T-helper 2 cell treated with Interferon-gamma antibody and Interleukin-4, amounts not matched to agents 5 μg/mL and 100 μg/mL, for 36 hours (primary cell): ENCODE data around the gene BCAS4.
"Not testable (repeated sequence)": the region's sequence is repeated elsewhere in the genome, so short reads cannot be mapped to it uniquely, and the experiment has no call there.

Experiments used
- DNase-seq: peaks from one replicate; pipeline ENCODE4 v3.0.0; 2021; ENCODE audit warnings: low spot score
- H3K27ac Mint-ChIP-seq: one replicate; pipeline ENCODE4 v1.8.0; 2021; ENCODE audit warnings: mild to moderate bottlenecking, mixed read lengths
- H3K27me3 Mint-ChIP-seq: one replicate; pipeline ENCODE4 v1.8.0; 2021; ENCODE audit warnings: low read depth, mixed read lengths
- H3K36me3 Mint-ChIP-seq: one replicate; pipeline ENCODE4 v1.8.0; 2021; ENCODE audit warnings: low read depth, mixed read lengths
- H3K4me1 Mint-ChIP-seq: one replicate; pipeline ENCODE4 v1.8.0; 2021; ENCODE audit warnings: low read depth, mixed read lengths
- H3K4me3 Mint-ChIP-seq: one replicate; pipeline ENCODE4 v1.8.0; 2022; ENCODE audit warnings: mild to moderate bottlenecking, moderate library complexity, mixed read lengths
- H3K9me3 Mint-ChIP-seq: one replicate; pipeline ENCODE4 v1.8.0; 2021; ENCODE audit warnings: mixed read lengths

Gene BCAS4

GRCh38 chr20:50763550-50764458 is 31.1 kb upstream of the BCAS4 start:
- not testable (repeated sequence) for H3K4me3 Mint-ChIP-seq, H3K4me1 Mint-ChIP-seq, H3K27me3 Mint-ChIP-seq, DNase-seq, H3K36me3 Mint-ChIP-seq, H3K27ac Mint-ChIP-seq, H3K9me3 Mint-ChIP-seq

- not testable (repeated sequence) for H3K4me3 Mint-ChIP-seq, H3K27ac Mint-ChIP-seq, H3K4me1 Mint-ChIP-seq, DNase-seq, H3K9me3 Mint-ChIP-seq, H3K36me3 Mint-ChIP-seq, H3K27me3 Mint-ChIP-seq
These were observed 29.6 kb upstream of the BCAS4 start for GRCh38 chr20:50765251-50765650.

- Mint-ChIP-seq H3K9me3 (no peaks in the 10 kb centered on the region), H3K4me1 (no peaks in the 10 kb centered on the region), H3K27me3 (peaks cover 3% of the 10 kb centered on the region), H3K27ac (no peak overlapping the region), H3K36me3 (no peaks in the 10 kb centered on the region), H3K4me3 (no peak overlapping the region)
- no peak for DNase-seq
These were observed 29.2 kb upstream of the BCAS4 start for GRCh38 chr20:50765674-50766073.

GRCh38 chr20:50766955-50767809 is 27.7 kb upstream of the BCAS4 start:
- H3K4me1 Mint-ChIP-seq, H3K27ac Mint-ChIP-seq, H3K36me3 Mint-ChIP-seq, H3K9me3 Mint-ChIP-seq, H3K27me3 Mint-ChIP-seq, H3K4me3 Mint-ChIP-seq, DNase-seq: not testable (repeated sequence)

GRCh38 chr20:50768991-50769390 is 25.9 kb upstream of the BCAS4 start:
- H3K27ac Mint-ChIP-seq, H3K4me3 Mint-ChIP-seq, H3K4me1 Mint-ChIP-seq, H3K9me3 Mint-ChIP-seq, DNase-seq, H3K36me3 Mint-ChIP-seq, H3K27me3 Mint-ChIP-seq: not testable (repeated sequence)

- not testable (repeated sequence) for H3K9me3 Mint-ChIP-seq, DNase-seq, H3K36me3 Mint-ChIP-seq, H3K27me3 Mint-ChIP-seq, H3K4me3 Mint-ChIP-seq, H3K4me1 Mint-ChIP-seq, H3K27ac Mint-ChIP-seq
These were observed 25.2 kb upstream of the BCAS4 start for GRCh38 chr20:50769551-50770085.

- not testable (repeated sequence) for H3K36me3 Mint-ChIP-seq, DNase-seq, H3K27me3 Mint-ChIP-seq, H3K4me3 Mint-ChIP-seq, H3K27ac Mint-ChIP-seq, H3K4me1 Mint-ChIP-seq, H3K9me3 Mint-ChIP-seq
These were observed 23.3 kb upstream of the BCAS4 start for GRCh38 chr20:50771419-50772080.

GRCh38 chr20:50772420-50773185 is 22.3 kb upstream of the BCAS4 start:
- H3K9me3 Mint-ChIP-seq: no peaks in the 10 kb centered on the region
- H3K36me3 Mint-ChIP-seq: no peaks in the 10 kb centered on the region
- no peak overlapping the region for H3K4me3 Mint-ChIP-seq

GRCh38 chr20:50774515-50774914 is 20.3 kb upstream of the BCAS4 start:
- Mint-ChIP-seq H3K27me3 (peaks cover 3% of the 10 kb centered on the region), H3K4me3 (no peak overlapping the region), H3K27ac (no peak overlapping the region), H3K4me1 (no peaks in the 10 kb centered on the region), H3K9me3 (no peaks in the 10 kb centered on the region), H3K36me3 (no peaks in the 10 kb centered on the region)
- DNase-seq: no peak

More at GRCh38 chr20:50772420-50773185, 22.3 kb upstream of the BCAS4 start:
- DNase-seq: no peak
- no peak overlapping the region for H3K27ac Mint-ChIP-seq
- H3K4me1 Mint-ChIP-seq: no peaks in the 10 kb centered on the region
- no peaks in the 10 kb centered on the region for H3K27me3 Mint-ChIP-seq

GRCh38 chr20:50776122-50776817 is 18.6 kb upstream of the BCAS4 start:
- Mint-ChIP-seq H3K9me3 (no peaks in the 10 kb centered on the region), H3K4me3 (no peak overlapping the region), H3K27me3 (peaks cover 3% of the 10 kb centered on the region), H3K36me3 (no peaks in the 10 kb centered on the region), H3K4me1 (no peaks in the 10 kb centered on the region), H3K27ac (no peak overlapping the region)
- no peak for DNase-seq

- Mint-ChIP-seq H3K9me3 (no peaks in the 10 kb centered on the region), H3K27ac (no peak overlapping the region), H3K4me3 (no peak overlapping the region), H3K27me3 (peaks cover 5% of the 10 kb centered on the region), H3K36me3 (no peaks in the 10 kb centered on the region), H3K4me1 (no peaks in the 10 kb centered on the region)
- no peak for DNase-seq
These were observed 17.5 kb upstream of the BCAS4 start for GRCh38 chr20:50777373-50777772.

GRCh38 chr20:50778994-50779393 is 15.9 kb upstream of the BCAS4 start:
- not testable (repeated sequence) for H3K4me3 Mint-ChIP-seq, H3K9me3 Mint-ChIP-seq, H3K36me3 Mint-ChIP-seq, H3K4me1 Mint-ChIP-seq, H3K27me3 Mint-ChIP-seq, DNase-seq, H3K27ac Mint-ChIP-seq

GRCh38 chr20:50783390-50783789 is 11.5 kb upstream of the BCAS4 start:
- H3K27ac Mint-ChIP-seq: no peak overlapping the region
- H3K9me3 Mint-ChIP-seq: no peaks in the 10 kb centered on the region
- DNase-seq: no peak

More at GRCh38 chr20:50783390-50783789, 11.5 kb upstream of the BCAS4 start:
- Mint-ChIP-seq H3K27me3 (peaks cover 5% of the 10 kb centered on the region), H3K4me3 (no peak overlapping the region), H3K36me3 (no peaks in the 10 kb centered on the region), H3K4me1 (no peaks in the 10 kb centered on the region)
